ENCODE data around the gene PRPF4. TPM values are rescaled to one million over a fixed set of nuclear protein-coding genes. Genes with fewer than 3 reads are reported as not detected.

PRPF4 gene
- total RNA-seq, 1 donor from 2014 or later: 33.6 TPM

DNA sequence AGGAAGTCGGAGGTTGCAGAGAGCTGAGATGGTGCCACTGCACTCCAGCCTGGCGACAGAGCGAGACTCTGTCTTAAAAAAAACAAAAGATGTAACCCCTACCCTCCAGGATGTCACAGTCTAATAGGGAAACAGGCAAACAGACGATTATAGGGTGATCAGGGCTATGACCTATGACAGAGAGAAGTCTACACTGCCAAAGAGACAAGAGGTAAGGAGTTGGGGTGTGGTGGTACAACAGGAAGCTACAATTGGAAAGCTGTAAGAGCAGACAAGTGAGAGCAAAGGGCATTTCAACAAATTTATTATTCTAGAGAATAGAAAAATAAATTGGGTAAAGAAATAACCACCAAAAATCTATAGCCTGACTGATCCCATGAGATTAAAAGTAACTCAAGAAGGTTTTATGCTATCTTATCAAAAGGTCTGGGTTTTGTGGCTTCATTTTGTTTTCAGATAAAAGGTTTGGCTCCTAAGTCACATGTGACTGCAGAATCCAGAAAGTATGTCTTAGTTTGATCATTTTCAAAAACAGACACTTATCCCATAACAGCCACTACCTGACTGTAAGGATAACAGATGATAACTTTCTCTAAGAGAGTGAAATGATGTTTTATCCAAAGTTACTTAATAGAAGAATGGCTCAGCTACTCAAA, 7.4 kb upstream of the PRPF4 start:
- DNase-seq (ENCODE audit: low spot score, unreplicated experiment): no peak
- Mint-ChIP-seq H3K4me1 (ENCODE audit: low read depth) (no peaks in the 10 kb centered on the region), H3K27me3 (no peaks in the 10 kb centered on the region), H3K9me3 (ENCODE audit: low read depth) (no peaks in the 10 kb centered on the region), H3K4me3 (ENCODE audit: low read depth) (no peak overlapping the region), H3K27ac (no peak overlapping the region), H3K36me3 (ENCODE audit: insufficient read depth) (peaks cover 14% of the 10 kb centered on the region)
- TF ChIP-seq, protein P1, sequence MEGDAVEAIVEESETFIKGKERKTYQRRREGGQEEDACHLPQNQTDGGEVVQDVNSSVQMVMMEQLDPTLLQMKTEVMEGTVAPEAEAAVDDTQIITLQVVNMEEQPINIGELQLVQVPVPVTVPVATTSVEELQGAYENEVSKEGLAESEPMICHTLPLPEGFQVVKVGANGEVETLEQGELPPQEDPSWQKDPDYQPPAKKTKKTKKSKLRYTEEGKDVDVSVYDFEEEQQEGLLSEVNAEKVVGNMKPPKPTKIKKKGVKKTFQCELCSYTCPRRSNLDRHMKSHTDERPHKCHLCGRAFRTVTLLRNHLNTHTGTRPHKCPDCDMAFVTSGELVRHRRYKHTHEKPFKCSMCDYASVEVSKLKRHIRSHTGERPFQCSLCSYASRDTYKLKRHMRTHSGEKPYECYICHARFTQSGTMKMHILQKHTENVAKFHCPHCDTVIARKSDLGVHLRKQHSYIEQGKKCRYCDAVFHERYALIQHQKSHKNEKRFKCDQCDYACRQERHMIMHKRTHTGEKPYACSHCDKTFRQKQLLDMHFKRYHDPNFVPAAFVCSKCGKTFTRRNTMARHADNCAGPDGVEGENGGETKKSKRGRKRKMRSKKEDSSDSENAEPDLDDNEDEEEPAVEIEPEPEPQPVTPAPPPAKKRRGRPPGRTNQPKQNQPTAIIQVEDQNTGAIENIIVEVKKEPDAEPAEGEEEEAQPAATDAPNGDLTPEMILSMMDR (IDR thresholded peaks at IDR 0.05; ENCODE audit: unreplicated experiment): no peak

DNA sequence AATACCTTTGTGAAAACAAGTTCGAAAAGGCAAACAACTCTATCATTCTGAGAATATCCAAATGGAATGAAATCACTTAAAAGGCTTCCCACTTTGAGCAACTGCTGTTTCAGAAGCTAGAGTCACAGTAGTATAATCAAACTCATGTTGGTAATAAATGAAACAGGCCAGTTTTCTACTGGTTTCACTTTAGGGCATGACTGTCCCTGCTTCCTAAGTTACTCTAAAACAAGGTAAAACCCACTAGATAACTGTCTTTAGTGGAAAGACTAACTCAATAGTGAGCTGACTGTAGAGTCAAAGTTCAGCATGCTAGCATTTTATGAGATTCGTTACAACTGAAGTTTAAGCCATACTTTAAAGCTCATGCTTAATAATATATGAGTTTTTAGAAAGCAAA, 6.1 kb upstream of the PRPF4 start:
- Mint-ChIP-seq H3K27ac (no peak overlapping the region), H3K9me3 (ENCODE audit: low read depth) (no peaks in the 10 kb centered on the region), H3K27me3 (no peaks in the 10 kb centered on the region), H3K4me3 (ENCODE audit: low read depth) (no peak overlapping the region), H3K36me3 (ENCODE audit: insufficient read depth) (peaks cover 16% of the 10 kb centered on the region), H3K4me1 (ENCODE audit: low read depth) (peaks cover 5% of the 10 kb centered on the region)
- no peak for DNase-seq (ENCODE audit: low spot score, unreplicated experiment)
- TF ChIP-seq, protein P1 (IDR thresholded peaks at IDR 0.05; ENCODE audit: unreplicated experiment): no peak

DNA sequence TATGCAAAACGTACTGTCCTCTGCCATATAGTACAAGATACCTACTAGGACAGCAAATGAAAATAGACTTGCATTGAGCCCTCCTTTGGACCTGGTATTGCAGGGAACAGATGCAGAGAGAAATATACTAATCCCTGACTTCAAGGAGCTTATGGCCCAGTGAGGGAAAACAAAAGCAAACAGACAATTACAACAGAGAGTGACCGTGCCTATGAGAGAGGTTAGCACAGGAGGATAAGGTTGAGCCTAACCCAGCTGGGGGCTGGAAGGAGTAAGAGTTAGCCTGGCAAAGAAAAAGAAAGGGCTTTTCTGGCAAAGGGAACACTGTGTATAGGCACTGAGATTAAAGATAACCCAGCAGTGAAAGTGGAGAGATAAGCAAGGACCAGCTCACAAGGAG, 5.6 kb upstream of the PRPF4 start:
- TF ChIP-seq, protein P1 (IDR thresholded peaks at IDR 0.05; ENCODE audit: unreplicated experiment): no peak
- H3K27me3 Mint-ChIP-seq: no peaks in the 10 kb centered on the region
- no peak overlapping the region for H3K27ac Mint-ChIP-seq
- no peak for DNase-seq (ENCODE audit: low spot score, unreplicated experiment)
- H3K36me3 Mint-ChIP-seq (ENCODE audit: insufficient read depth): peaks cover 15% of the 10 kb centered on the region
- no peaks in the 10 kb centered on the region for H3K9me3 Mint-ChIP-seq (ENCODE audit: low read depth)
- H3K4me1 Mint-ChIP-seq (ENCODE audit: low read depth): peaks cover 5% of the 10 kb centered on the region
- H3K4me3 Mint-ChIP-seq (ENCODE audit: low read depth): no peak overlapping the region

DNA sequence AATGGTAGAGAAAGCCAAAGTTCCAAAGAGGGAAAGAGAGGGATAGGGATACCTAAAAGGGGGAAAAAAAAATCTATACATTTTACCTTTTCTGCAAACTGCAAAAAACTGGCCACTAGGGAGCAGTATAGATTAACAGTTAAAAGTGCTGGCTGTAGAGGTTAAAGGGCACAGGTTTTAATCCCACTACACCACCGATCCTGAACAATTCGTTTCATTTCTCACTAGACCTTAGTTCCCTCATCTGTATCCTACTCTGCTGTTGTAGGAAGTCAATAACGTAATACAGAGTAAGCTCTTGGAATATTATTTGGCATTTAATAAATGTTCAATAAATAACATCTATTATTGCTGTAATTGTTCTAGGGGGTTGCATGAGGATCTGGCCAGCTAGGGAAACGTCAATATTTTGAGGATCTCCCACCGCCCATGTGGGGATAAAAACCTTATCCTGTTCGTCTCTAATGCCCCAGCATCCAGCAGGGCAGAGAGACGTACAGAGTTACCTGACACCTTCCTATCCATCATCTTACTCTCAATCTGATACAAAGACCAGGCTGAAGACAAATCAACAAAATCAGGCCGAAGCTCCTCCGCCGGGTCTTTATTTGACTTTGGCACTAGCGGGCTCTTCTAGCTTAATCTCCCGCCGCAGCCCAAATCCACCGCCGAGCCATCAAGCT, 843 bp upstream of the PRPF4 start:
- no peak overlapping the region for H3K4me3 Mint-ChIP-seq (ENCODE audit: low read depth)
- TF ChIP-seq, protein P1 (IDR thresholded peaks at IDR 0.05; ENCODE audit: unreplicated experiment): peak; percentile 82
- no peak overlapping the region for H3K27ac Mint-ChIP-seq
- H3K27me3 Mint-ChIP-seq: no peaks in the 10 kb centered on the region
- peaks cover 8% of the 10 kb centered on the region for H3K4me1 Mint-ChIP-seq (ENCODE audit: low read depth)
- H3K9me3 Mint-ChIP-seq (ENCODE audit: low read depth): no peaks in the 10 kb centered on the region
- H3K36me3 Mint-ChIP-seq (ENCODE audit: insufficient read depth): peaks cover 13% of the 10 kb centered on the region
- peak; percentile 22 for DNase-seq (ENCODE audit: low spot score, unreplicated experiment)

DNA sequence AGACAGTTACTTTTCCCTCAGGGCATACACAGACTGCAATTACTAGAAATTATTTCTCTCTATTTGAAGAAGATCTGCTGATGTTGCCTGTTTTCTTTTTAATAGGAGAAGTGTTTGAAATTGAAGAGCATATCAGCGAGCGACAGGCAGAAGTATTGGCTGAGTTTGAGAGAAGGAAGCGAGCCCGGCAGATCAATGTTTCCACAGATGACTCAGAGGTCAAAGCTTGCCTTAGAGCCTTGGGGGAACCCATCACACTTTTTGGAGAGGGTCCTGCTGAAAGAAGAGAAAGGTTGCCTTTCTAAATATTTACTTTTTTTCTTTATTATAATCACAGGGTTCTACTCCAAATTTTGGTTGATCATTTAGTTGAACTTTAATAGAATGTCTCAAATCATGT, 3.4 kb downstream of the PRPF4 start:
- H3K4me3 Mint-ChIP-seq (ENCODE audit: low read depth): no peak overlapping the region
- no peak overlapping the region for H3K27ac Mint-ChIP-seq
- peaks cover 20% of the 10 kb centered on the region for H3K36me3 Mint-ChIP-seq (ENCODE audit: insufficient read depth)
- no peaks in the 10 kb centered on the region for H3K27me3 Mint-ChIP-seq
- H3K9me3 Mint-ChIP-seq (ENCODE audit: low read depth): no peaks in the 10 kb centered on the region
- peaks cover 8% of the 10 kb centered on the region for H3K4me1 Mint-ChIP-seq (ENCODE audit: low read depth)
- DNase-seq (ENCODE audit: low spot score, unreplicated experiment): no peak
- TF ChIP-seq, protein P1 (IDR thresholded peaks at IDR 0.05; ENCODE audit: unreplicated experiment): no peak
